Heart right ventricle (tissue), 16 donors: ENCODE measurements around the gene PPFIA3. TPM values are rescaled to one million over a fixed set of nuclear protein-coding genes. Genes with fewer than 3 reads are reported as not detected.
A peak's percentile ranks its signal among the peaks of the same experiment; 100 is the strongest.

Source experiments
- ATAC-seq, 8 donors: fragments of 200-7000 bp; cut with Tn5 transposase; one replicate each; pipeline ENCODE4 v1.9.1; 2020; ENCODE audit warnings: mild to moderate bottlenecking in 8 of 8, moderate library complexity in 8 of 8, moderate number of reproducible peaks in 1 of 8
- DNase-seq, 2 donors: peaks; one replicate each; pipeline ENCODE4 v3.0.0-alpha.2; 2020
- H3K27ac ChIP-seq, 10 donors: fragments of 200-600 bp; sonication (generic) in 2 of 10; one replicate each; pipeline versions ENCODE4 v1.5.0 to v1.8.0; 2020 to 2022; ENCODE audit warnings: mild to moderate bottlenecking in 3 of 10
- H3K27me3 ChIP-seq, 7 donors: fragments of 200-600 bp; one replicate each; pipeline ENCODE4 v1.8.0; 2021 to 2022; ENCODE audit warnings: mild to moderate bottlenecking in 2 of 7
- H3K36me3 ChIP-seq, 9 donors: fragments of 200-600 bp; sonication (generic) in 1 of 9; one replicate each; pipeline versions ENCODE4 v1.5.0 to v1.8.0; 2020 to 2022; ENCODE audit warnings: mild to moderate bottlenecking in 2 of 9
- H3K4me1 ChIP-seq, 9 donors: fragments of 200-600 bp; sonication (generic) in 1 of 9; one replicate each; pipeline versions ENCODE4 v1.5.0 to v1.8.0; 2020 to 2022; ENCODE audit warnings: mild to moderate bottlenecking in 4 of 9
- H3K4me3 ChIP-seq, 10 donors: fragments of 200-600 bp; sonication (generic) in 2 of 10; one replicate each; pipeline versions ENCODE4 v1.5.0 to v1.8.0; 2020 to 2022; ENCODE audit warnings: mild to moderate bottlenecking in 7 of 10, moderate library complexity in 2 of 10
- H3K9me3 ChIP-seq, 11 donors: fragments of 200-600 bp in 10 of 11; sonication (generic) in 2 of 11; one replicate each; pipeline versions ENCODE4 v1.5.0 to v1.8.0; 2013 to 2022; ENCODE audit warnings: mild to moderate bottlenecking in 2 of 11, control low read depth in 1 of 11, moderate library complexity in 1 of 11
- WGBS, 2 donors: extraction: QIAGEN DNeasy Blood & Tissue Kit; methylation state at CpG; one replicate each; pipeline ENCODE4 v1.1.7; 2013; ENCODE audit warnings: inconsistent platforms in 1 of 2; 5-methylcytosine and 5-hydroxymethylcytosine counted together
- intact Hi-C, 10 donors: fragments of 100-400 bp; cut with DNase I; formaldehyde crosslinking; loops; one replicate each; pipeline versions ENCODE4 v1.11.1 to v1.14.2; 2022
- polyA plus RNA-seq, 2 donors: library from polyadenylated mRNA; stranded (reverse); fragments of 200-250 nt; gene quantifications; one replicate each; pipeline ENCODE4 v1.2.3, GENCODE V29; 2013
- total RNA-seq, 10 donors: library from RNA; stranded (reverse); fragmentation: NEBNext Ultra II Directional in 3 of 10; extraction: Animal tissue kit (Norgen Biotek cat#: 25700) in 3 of 10; gene quantifications; one replicate each; pipeline versions ENCODE4 v1.2.1 to v1.2.4, GENCODE V29; 2021 to 2023
- TF ChIP-seq, protein P1 (sequence below), 9 donors: fragments of 200-600 bp; sonication (generic) in 2 of 9; IDR thresholded peaks; one replicate each; pipeline versions ENCODE4 v1.5.0 to v1.8.0; 2021 to 2022; ENCODE audit warnings: antibody characterized with exemption in 9 of 9, mild to moderate bottlenecking in 5 of 9, moderate library complexity in 1 of 9
- donor health status: Arrhythmogenic right ventricular cardiomyopathy.
- donor health status: ischemic (EF 13 %, LVEDD 7.1; RV severe dilation, severe dysfunction).
- donor health status: healthy with polysubstance abuse.
- donor health status: DM: no; HTN: yes; CAD: no.
- donor health status: DM: no; HTN: no; CAD: no.
- donor health status: ischemic (EF 25% LVEDD 6.9; RV normal size, moderate dysfunction).
- donor health status: ischemic (EF 25% LVEDD 5.7; RV mildly dilated, moderate dysfunction).
- donor health status: healthy.
- donor health status: DM: yes; HTN: yes; CAD: no.
- donor health status: Ischemic cardiomyopathy.
- donor health status: ischemic (EF 35%, LVEDD 5.7; RV mildly dilated, moderate dysfunction).
- donor health status: nonischemic (EF 11% LVEDD 7.7; RV severe dilation, severe dysfunction).
- donor health status: DM: yes; HTN: yes; CAD: no.
- donor health status: PGD.
- donor health status: ischemic (EF 29% LVEDD 5.4; RV normal size, mild dysfunction).
- donor health status: nonischemic (EF 23%, LVEDD 6.1; RV moderate dilation, normal function).

PPFIA3 gene
- total and polyA plus RNA-seq, 12 donors: 3.6 to 16.7 (median 6.3) TPM

GRCh38 chr19:49107625-49108459 is 11.5 kb upstream of the PPFIA3 start:
- Histone ChIP-seq H3K27ac (no peak overlapping the region), H3K36me3 (peaks cover 0 to 69% (median 57%) of the 10 kb centered on the region in 9 donors), H3K27me3 (no peaks in the 10 kb centered on the region), H3K4me1 (peaks cover 5 to 23% (median 10%) of the 10 kb centered on the region in 9 donors), H3K9me3 (no peaks in the 10 kb centered on the region), H3K4me3 (no peak overlapping the region)
- ATAC-seq (peak in 2 of 8 donors; percentile 3 to 40), DNase-seq (no peak)
- 94% methylated on average over 93 of the region's 93 CpGs for WGBS, 2 donors
- TF ChIP-seq, protein P1, sequence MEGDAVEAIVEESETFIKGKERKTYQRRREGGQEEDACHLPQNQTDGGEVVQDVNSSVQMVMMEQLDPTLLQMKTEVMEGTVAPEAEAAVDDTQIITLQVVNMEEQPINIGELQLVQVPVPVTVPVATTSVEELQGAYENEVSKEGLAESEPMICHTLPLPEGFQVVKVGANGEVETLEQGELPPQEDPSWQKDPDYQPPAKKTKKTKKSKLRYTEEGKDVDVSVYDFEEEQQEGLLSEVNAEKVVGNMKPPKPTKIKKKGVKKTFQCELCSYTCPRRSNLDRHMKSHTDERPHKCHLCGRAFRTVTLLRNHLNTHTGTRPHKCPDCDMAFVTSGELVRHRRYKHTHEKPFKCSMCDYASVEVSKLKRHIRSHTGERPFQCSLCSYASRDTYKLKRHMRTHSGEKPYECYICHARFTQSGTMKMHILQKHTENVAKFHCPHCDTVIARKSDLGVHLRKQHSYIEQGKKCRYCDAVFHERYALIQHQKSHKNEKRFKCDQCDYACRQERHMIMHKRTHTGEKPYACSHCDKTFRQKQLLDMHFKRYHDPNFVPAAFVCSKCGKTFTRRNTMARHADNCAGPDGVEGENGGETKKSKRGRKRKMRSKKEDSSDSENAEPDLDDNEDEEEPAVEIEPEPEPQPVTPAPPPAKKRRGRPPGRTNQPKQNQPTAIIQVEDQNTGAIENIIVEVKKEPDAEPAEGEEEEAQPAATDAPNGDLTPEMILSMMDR (IDR thresholded peaks at IDR 0.05): no peak
- intact Hi-C loops: loop anchor here in 1 of 10 donors (5.0 kb wide), 1 partner anchor 39 kb away; no protein-coding TSS in a partner anchor

DNA sequence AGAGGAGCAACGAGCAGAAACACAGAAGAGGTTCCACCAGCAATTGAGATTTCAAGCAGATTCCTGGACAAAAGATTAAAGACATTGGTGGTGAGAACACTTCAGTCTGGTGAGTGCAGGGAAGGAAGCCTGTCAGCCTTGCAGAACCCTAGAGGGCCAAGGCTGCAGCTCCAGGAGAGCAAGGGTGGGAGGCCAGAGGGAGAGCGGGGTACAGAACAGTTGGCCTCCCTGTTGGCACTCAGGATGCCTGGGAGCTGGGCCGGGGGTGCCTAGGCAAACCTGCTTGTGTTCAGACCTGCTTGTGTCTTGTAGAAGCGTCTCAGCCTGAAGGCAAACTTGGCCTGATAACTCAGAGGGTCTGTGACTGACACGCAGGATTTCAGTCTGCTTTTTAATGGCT is 10.3 kb upstream of the PPFIA3 start:
- intact Hi-C loops: loop anchor here in 1 of 10 donors (5.0 kb wide), 1 partner anchor 38 kb away; no protein-coding TSS in a partner anchor
- TF ChIP-seq, protein P1 (IDR thresholded peaks at IDR 0.05): no peak
- peak overlapping the region in 1 of 10 donors; percentile 1 for H3K27ac ChIP-seq
- no peaks in the 10 kb centered on the region for H3K27me3 ChIP-seq
- H3K9me3 ChIP-seq: no peaks in the 10 kb centered on the region
- H3K4me1 ChIP-seq: peaks cover 5 to 32% (median 18%) of the 10 kb centered on the region in 9 donors
- WGBS, 2 donors: 76 to 81% methylated on average over 5 of the region's 5 CpGs
- peaks cover 0 to 57% (median 48%) of the 10 kb centered on the region in 9 donors for H3K36me3 ChIP-seq
- no peak for DNase-seq
- no peak overlapping the region for H3K4me3 ChIP-seq
- ATAC-seq: no peak

DNA sequence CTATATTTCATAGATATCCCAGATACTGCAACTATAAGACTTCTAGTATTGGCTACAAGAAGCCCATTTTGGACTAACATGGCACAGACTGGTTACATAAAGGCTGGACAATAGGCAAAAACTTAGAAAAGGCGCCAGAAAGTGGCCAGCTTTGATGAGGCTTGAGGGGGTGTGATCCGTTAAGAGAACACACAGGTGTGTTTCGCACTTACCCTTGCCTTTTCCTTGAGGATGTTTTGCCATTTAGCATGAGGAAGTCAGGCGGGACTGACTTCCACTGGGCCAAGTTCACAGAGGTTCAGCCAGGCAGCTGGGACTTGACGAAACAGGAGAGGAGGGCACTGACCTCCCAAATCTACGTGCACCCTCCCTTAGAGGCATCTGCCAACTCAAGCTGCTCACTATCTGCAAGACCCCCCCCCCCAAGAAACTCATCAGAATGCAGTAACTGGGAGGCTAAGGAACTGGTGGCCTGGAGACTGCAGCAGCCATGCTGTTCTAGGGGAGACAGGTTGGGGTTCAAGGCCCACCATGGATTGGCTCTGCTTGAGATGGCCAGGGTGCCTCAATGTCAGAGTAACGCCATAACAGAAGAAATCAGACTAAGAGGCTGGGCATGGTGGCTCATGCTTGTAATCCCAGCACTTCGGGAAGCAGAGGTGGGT is 9.6 kb upstream of the PPFIA3 start:
- DNase-seq: no peak
- H3K27ac ChIP-seq: peak overlapping the region in 2 of 10 donors; percentile 12 to 43
- H3K36me3 ChIP-seq: peaks cover 0 to 51% (median 42%) of the 10 kb centered on the region in 9 donors
- no peak overlapping the region for H3K4me3 ChIP-seq
- 76 to 81% methylated on average over 8 of the region's 8 CpGs for WGBS, 2 donors
- no peaks in the 10 kb centered on the region for H3K27me3 ChIP-seq
- ATAC-seq: no peak
- H3K4me1 ChIP-seq: peaks cover 5 to 36% (median 20%) of the 10 kb centered on the region in 9 donors
- H3K9me3 ChIP-seq: no peaks in the 10 kb centered on the region
- intact Hi-C loops: loop anchor here in 3 of 10 donors (5.0 kb wide), 1 partner anchor 38 kb away; no protein-coding TSS in a partner anchor
- TF ChIP-seq, protein P1 (IDR thresholded peaks at IDR 0.05): no peak

- Histone ChIP-seq H3K4me3 (no peak overlapping the region), H3K9me3 (no peaks in the 10 kb centered on the region), H3K36me3 (peaks cover 0 to 42% (median 33%) of the 10 kb centered on the region in 9 donors), H3K27ac (peak overlapping the region in 5 of 10 donors; percentile 8 to 44 (median 19)), H3K27me3 (no peaks in the 10 kb centered on the region), H3K4me1 (peaks cover 5 to 42% (median 25%) of the 10 kb centered on the region in 9 donors)
- DNase-seq (no peak), ATAC-seq (no peak)
- intact Hi-C loops: loop anchor here in 2 of 10 donors (5.0 kb wide), 1 partner anchor 37 kb away; no protein-coding TSS in a partner anchor
- TF ChIP-seq, protein P1 (IDR thresholded peaks at IDR 0.05): no peak
- WGBS, 2 donors: 30 to 33% methylated on average over 3 of the region's 3 CpGs
These were observed 8.8 kb upstream of the PPFIA3 start for GRCh38 chr19:49110567-49110966.
